ENCODE measurements around the gene BTLA.

Gene BTLA

GRCh38 chr3:112427123-112427522 lies 72.1 kb downstream of the BTLA start:
- TF ChIP-seq, protein P1, sequence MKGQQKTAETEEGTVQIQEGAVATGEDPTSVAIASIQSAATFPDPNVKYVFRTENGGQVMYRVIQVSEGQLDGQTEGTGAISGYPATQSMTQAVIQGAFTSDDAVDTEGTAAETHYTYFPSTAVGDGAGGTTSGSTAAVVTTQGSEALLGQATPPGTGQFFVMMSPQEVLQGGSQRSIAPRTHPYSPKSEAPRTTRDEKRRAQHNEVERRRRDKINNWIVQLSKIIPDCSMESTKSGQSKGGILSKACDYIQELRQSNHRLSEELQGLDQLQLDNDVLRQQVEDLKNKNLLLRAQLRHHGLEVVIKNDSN (IDR thresholded peaks at IDR 0.05), result no peak
- TF ChIP-seq CEBPB (IDR thresholded peaks at IDR 0.05), result no peak
- TF ChIP-seq ZBTB7A (IDR thresholded peaks at IDR 0.05; ENCODE audit: low read depth), result no peak
- TF ChIP-seq NFIC (IDR thresholded peaks at IDR 0.05), result no peak
- TF ChIP-seq TEAD4 (IDR thresholded peaks at IDR 0.05), result no peak
- TF ChIP-seq, protein P2, sequence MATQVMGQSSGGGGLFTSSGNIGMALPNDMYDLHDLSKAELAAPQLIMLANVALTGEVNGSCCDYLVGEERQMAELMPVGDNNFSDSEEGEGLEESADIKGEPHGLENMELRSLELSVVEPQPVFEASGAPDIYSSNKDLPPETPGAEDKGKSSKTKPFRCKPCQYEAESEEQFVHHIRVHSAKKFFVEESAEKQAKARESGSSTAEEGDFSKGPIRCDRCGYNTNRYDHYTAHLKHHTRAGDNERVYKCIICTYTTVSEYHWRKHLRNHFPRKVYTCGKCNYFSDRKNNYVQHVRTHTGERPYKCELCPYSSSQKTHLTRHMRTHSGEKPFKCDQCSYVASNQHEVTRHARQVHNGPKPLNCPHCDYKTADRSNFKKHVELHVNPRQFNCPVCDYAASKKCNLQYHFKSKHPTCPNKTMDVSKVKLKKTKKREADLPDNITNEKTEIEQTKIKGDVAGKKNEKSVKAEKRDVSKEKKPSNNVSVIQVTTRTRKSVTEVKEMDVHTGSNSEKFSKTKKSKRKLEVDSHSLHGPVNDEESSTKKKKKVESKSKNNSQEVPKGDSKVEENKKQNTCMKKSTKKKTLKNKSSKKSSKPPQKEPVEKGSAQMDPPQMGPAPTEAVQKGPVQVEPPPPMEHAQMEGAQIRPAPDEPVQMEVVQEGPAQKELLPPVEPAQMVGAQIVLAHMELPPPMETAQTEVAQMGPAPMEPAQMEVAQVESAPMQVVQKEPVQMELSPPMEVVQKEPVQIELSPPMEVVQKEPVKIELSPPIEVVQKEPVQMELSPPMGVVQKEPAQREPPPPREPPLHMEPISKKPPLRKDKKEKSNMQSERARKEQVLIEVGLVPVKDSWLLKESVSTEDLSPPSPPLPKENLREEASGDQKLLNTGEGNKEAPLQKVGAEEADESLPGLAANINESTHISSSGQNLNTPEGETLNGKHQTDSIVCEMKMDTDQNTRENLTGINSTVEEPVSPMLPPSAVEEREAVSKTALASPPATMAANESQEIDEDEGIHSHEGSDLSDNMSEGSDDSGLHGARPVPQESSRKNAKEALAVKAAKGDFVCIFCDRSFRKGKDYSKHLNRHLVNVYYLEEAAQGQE (IDR thresholded peaks at IDR 0.05; ENCODE audit: low read depth), result no peak
- TF ChIP-seq FOXM1 (IDR thresholded peaks at IDR 0.05; ENCODE audit: borderline replicate concordance, low read depth), result no peak

- TF ChIP-seq CEBPB (IDR thresholded peaks at IDR 0.05) (no peak), FOXM1 (IDR thresholded peaks at IDR 0.05; ENCODE audit: borderline replicate concordance, low read depth) (no peak), NFIC (IDR thresholded peaks at IDR 0.05) (no peak), TCF12 (IDR thresholded peaks at IDR 0.05; ENCODE audit: low read depth) (no peak), ZBTB7A (IDR thresholded peaks at IDR 0.05; ENCODE audit: low read depth) (no peak), EGR1 (IDR thresholded peaks at IDR 0.05) (no peak), EP300 (IDR thresholded peaks at IDR 0.05; ENCODE audit: borderline replicate concordance) (no peak), YY1 (IDR thresholded peaks at IDR 0.05; ENCODE audit: low read depth) (no peak), TAF1 (IDR thresholded peaks at IDR 0.05; ENCODE audit: low read depth) (no peak)
- TF ChIP-seq, protein P2 (IDR thresholded peaks at IDR 0.05; ENCODE audit: low read depth), result no peak
These were observed 73.2 kb downstream of the BTLA start for GRCh38 chr3:112425858-112426750.

GRCh38 chr3:112425382-112425781 lies 73.9 kb downstream of the BTLA start:
- TF ChIP-seq NFIC (IDR thresholded peaks at IDR 0.05) (no peak), MAX (IDR thresholded peaks at IDR 0.05) (no peak), EGR1 (IDR thresholded peaks at IDR 0.05) (no peak), RAD21 (IDR thresholded peaks at IDR 0.05; ENCODE audit: low read depth) (no peak), CEBPB (IDR thresholded peaks at IDR 0.05) (no peak), ZBTB7A (IDR thresholded peaks at IDR 0.05; ENCODE audit: low read depth) (no peak), YY1 (IDR thresholded peaks at IDR 0.05; ENCODE audit: low read depth) (no peak), TAF1 (IDR thresholded peaks at IDR 0.05; ENCODE audit: low read depth) (no peak), TCF12 (IDR thresholded peaks at IDR 0.05; ENCODE audit: low read depth) (no peak), TEAD4 (IDR thresholded peaks at IDR 0.05) (no peak), EP300 (IDR thresholded peaks at IDR 0.05; ENCODE audit: borderline replicate concordance) (no peak), FOXM1 (IDR thresholded peaks at IDR 0.05; ENCODE audit: borderline replicate concordance, low read depth) (no peak)
- TF ChIP-seq, protein P1 (IDR thresholded peaks at IDR 0.05), result no peak
- TF ChIP-seq, protein P2 (IDR thresholded peaks at IDR 0.05; ENCODE audit: low read depth), result no peak

- TF ChIP-seq CREB1 (IDR thresholded peaks at IDR 0.05; ENCODE audit: low read depth) (no peak), RAD21 (IDR thresholded peaks at IDR 0.05; ENCODE audit: low read depth) (no peak), FOXM1 (IDR thresholded peaks at IDR 0.05; ENCODE audit: borderline replicate concordance, low read depth) (no peak), ZBTB7A (IDR thresholded peaks at IDR 0.05; ENCODE audit: low read depth) (no peak), YY1 (IDR thresholded peaks at IDR 0.05; ENCODE audit: low read depth) (no peak), TEAD4 (IDR thresholded peaks at IDR 0.05) (no peak)
- TF ChIP-seq, protein P1 (IDR thresholded peaks at IDR 0.05), result no peak
These were observed 74.9 kb downstream of the BTLA start for GRCh38 chr3:112424394-112424793.

All from Ishikawa (cell line).